A549 (cell line): ENCODE data around the gene CBFA2T3.

Experiments used
- CBX8 ChIP-seq: fragments of 200-600 bp; sonication (generic); IDR thresholded peaks from 2 replicates; pipeline ENCODE4 v1.6.1; 2016
- CEBPB ChIP-seq, 2 experiments: fragments of >200 bp in 1 of 2; sonication (Bioruptor Twin) in 1 of 2; formaldehyde crosslinking in 1 of 2; IDR thresholded peaks; 2 replicates each; pipeline ENCODE4 v1.6.1; 2012 to 2016
- CTCF ChIP-seq: fragments of >200 bp; sonication (Bioruptor Twin); formaldehyde crosslinking; IDR thresholded peaks from 3 replicates; pipeline ENCODE4 v1.5.1; 2016
- EHMT2 ChIP-seq: fragments of 200-600 bp; sonication (generic); IDR thresholded peaks from 2 replicates; pipeline ENCODE4 v1.6.1; 2016; ENCODE audit warnings: antibody characterized with exemption, low read depth, mild to moderate bottlenecking, moderate library complexity
- EP300 ChIP-seq, 2 experiments: fragments of >200 bp; sonication (Bioruptor Twin); formaldehyde crosslinking; IDR thresholded peaks; 2 replicates in 1 of 2; 3 replicates in 1 of 2; pipeline ENCODE4 v1.6.1; 2016 to 2017
- FOSB ChIP-seq: fragments of 250-450 bp; sonication (Bioruptor Pico); IDR thresholded peaks from 2 replicates; pipeline ENCODE4 v1.5.0; 2020; ENCODE audit warnings: mild to moderate bottlenecking, moderate library complexity
- MAFK ChIP-seq: fragments of 450-650 bp; IDR thresholded peaks from 2 replicates; pipeline ENCODE4 v1.6.1; 2014; ENCODE audit not compliant: partially characterized antibody
- POLR2A ChIP-seq: IDR thresholded peaks from 2 replicates; pipeline ENCODE4 v1.6.1; 2012; ENCODE audit warnings: mild to moderate bottlenecking, low read length
- RCOR1 ChIP-seq: fragments of 150-350 bp; IDR thresholded peaks from 2 replicates; pipeline ENCODE4 v1.6.1; 2014; ENCODE audit warnings: antibody characterized with exemption, low read length, low read depth
- TF ChIP-seq, protein P1 (sequence below): fragments of 200-600 bp; sonication (generic); IDR thresholded peaks from 2 replicates; pipeline ENCODE4 v1.6.1; 2016; ENCODE audit warnings: antibody characterized with exemption, mild to moderate bottlenecking, moderate library complexity

GRCh38 chr16:88881675-88882357 lies 95.2 kb downstream of the CBFA2T3 start:
- TF ChIP-seq POLR2A (no peak), FOSB (CRISPR knock-in tag) (no peak), EHMT2 (no peak), CEBPB (IDR thresholded peaks at IDR 0.05) (no peak), CTCF (no peak), EP300 (IDR thresholded peaks at IDR 0.05) (no peak), RCOR1 (no peak), MAFK (no peak), CBX8 (no peak)
- TF ChIP-seq, protein P1, sequence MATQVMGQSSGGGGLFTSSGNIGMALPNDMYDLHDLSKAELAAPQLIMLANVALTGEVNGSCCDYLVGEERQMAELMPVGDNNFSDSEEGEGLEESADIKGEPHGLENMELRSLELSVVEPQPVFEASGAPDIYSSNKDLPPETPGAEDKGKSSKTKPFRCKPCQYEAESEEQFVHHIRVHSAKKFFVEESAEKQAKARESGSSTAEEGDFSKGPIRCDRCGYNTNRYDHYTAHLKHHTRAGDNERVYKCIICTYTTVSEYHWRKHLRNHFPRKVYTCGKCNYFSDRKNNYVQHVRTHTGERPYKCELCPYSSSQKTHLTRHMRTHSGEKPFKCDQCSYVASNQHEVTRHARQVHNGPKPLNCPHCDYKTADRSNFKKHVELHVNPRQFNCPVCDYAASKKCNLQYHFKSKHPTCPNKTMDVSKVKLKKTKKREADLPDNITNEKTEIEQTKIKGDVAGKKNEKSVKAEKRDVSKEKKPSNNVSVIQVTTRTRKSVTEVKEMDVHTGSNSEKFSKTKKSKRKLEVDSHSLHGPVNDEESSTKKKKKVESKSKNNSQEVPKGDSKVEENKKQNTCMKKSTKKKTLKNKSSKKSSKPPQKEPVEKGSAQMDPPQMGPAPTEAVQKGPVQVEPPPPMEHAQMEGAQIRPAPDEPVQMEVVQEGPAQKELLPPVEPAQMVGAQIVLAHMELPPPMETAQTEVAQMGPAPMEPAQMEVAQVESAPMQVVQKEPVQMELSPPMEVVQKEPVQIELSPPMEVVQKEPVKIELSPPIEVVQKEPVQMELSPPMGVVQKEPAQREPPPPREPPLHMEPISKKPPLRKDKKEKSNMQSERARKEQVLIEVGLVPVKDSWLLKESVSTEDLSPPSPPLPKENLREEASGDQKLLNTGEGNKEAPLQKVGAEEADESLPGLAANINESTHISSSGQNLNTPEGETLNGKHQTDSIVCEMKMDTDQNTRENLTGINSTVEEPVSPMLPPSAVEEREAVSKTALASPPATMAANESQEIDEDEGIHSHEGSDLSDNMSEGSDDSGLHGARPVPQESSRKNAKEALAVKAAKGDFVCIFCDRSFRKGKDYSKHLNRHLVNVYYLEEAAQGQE, result no peak
